ENCODE results near the gene FBXL2. TPM values are rescaled to one million over a fixed set of nuclear protein-coding genes. Genes with fewer than 3 reads are reported as not detected.

Gene FBXL2
- total and polyA plus RNA-seq, 2 of the 4 experiments (the other 2 are of a cell fraction), result 15.8 to 21.0 TPM

GRCh38 chr3:33246786-33247185 lies 30.5 kb upstream of the FBXL2 start:
- intact Hi-C loops (cut with micrococcal nuclease), result no loop called here
- Histone ChIP-seq H3K9me1 (ENCODE audit: insufficient read depth, low read length) (no peaks in the 10 kb centered on the region), H3K9me3 (ENCODE audit: control insufficient read depth, insufficient read depth, low read length) (peaks cover 2% of the 10 kb centered on the region; the same call in 1 of the 2 replicates), H2AK5ac (ENCODE audit: low read depth, low read length) (no peak overlapping the region), H3K4me3 (ENCODE audit: insufficient read depth, low read depth, low read length) (no peak overlapping the region), H3K56ac (ENCODE audit: extremely low read depth, insufficient read depth, low read length) (no peak overlapping the region), H3K23ac (ENCODE audit: low read depth, low read length) (no peak overlapping the region), H3K27ac (ENCODE audit: insufficient read depth, low read length) (no peak overlapping the region), H2AK9ac (replicated peaks; ENCODE audit: low read depth, low read length, poor library complexity) (no peak overlapping the region), H3K18ac (ENCODE audit: low read depth, low read length) (no peak overlapping the region), H2AFZ (replicated peaks; ENCODE audit: low read length, poor library complexity) (no peak overlapping the region), H4K5ac (ENCODE audit: low read depth, low read length) (no peak overlapping the region), H3K4ac (ENCODE audit: low read depth, low read length) (no peak overlapping the region), H4K20me1 (ENCODE audit: insufficient read depth, low read length) (no peaks in the 10 kb centered on the region), H2BK15ac (ENCODE audit: low read depth, low read length) (no peak overlapping the region), H3K4me2 (ENCODE audit: low read depth, low read length) (no peak overlapping the region), H4K91ac (ENCODE audit: insufficient read depth, low read depth, low read length) (no peak overlapping the region), H3K79me1 (ENCODE audit: low read depth in 1 of 2, low read length in 2 of 2) (no peaks in the 10 kb centered on the region), H3K36me3 (ENCODE audit: control insufficient read depth, insufficient read depth, low read length) (no peaks in the 10 kb centered on the region), H2BK120ac (ENCODE audit: low read depth, low read length) (no peak overlapping the region), H3K27me3 (ENCODE audit: control insufficient read depth, insufficient read depth, low read length) (peaks cover 7% of the 10 kb centered on the region), H3K4me1 (ENCODE audit: control insufficient read depth, insufficient read depth, low read length) (no peaks in the 10 kb centered on the region), H4K8ac (ENCODE audit: low read depth in 2 of 2, low read length in 2 of 2) (no peak overlapping the region), H2BK20ac (ENCODE audit: low read depth, low read length) (no peak overlapping the region), H3K14ac (replicated peaks; ENCODE audit: low read depth, low read length) (no peak overlapping the region), H2BK5ac (ENCODE audit: low read depth, low read length, poor library complexity, severe bottlenecking) (no peak overlapping the region), H3K9ac (ENCODE audit: low read depth, low read length) (no peak overlapping the region)
- no peak for ATAC-seq (ENCODE audit: low read depth)
- in situ Hi-C loops (cut with MboI; ENCODE audit: low sequenced_read_pairs), result no loop called here
- CTCF ChIA-PET, result no interaction called here
- no peak for DNase-seq
- no TSS peak for BruUV-seq (replicated peaks)
- TF ChIP-seq ELK1 (IDR thresholded peaks at IDR 0.05; ENCODE audit: borderline replicate concordance, low read depth, low read length) (no peak), MAFK (IDR thresholded peaks at IDR 0.05; ENCODE audit: low read depth, low read length) (no peak), MXI1 (IDR thresholded peaks at IDR 0.05; ENCODE audit: borderline replicate concordance, low read depth, low read length) (no peak), BHLHE40 (IDR thresholded peaks at IDR 0.05; ENCODE audit: low read depth, low read length) (no peak), USF2 (IDR thresholded peaks at IDR 0.05; ENCODE audit: low read depth, low read length) (no peak), RAD21 (IDR thresholded peaks at IDR 0.05; ENCODE audit: low read length) (no peak), FOS (IDR thresholded peaks at IDR 0.05; ENCODE audit: low read depth, low read length) (no peak), RFX5 (IDR thresholded peaks at IDR 0.05; ENCODE audit: low read depth, low read length) (no peak), CTCF (conservative IDR thresholded peaks at IDR 0.05; ENCODE audit: low read depth, low read length) (no peak), NFE2L2 (IDR thresholded peaks at IDR 0.05; ENCODE audit: low read depth, low read length) (no peak), RCOR1 (IDR thresholded peaks at IDR 0.05; ENCODE audit: insufficient replicate concordance, low read length) (no peak)
- dilution Hi-C loops (cut with HindIII; ENCODE audit: low sequenced_read_pairs, unreplicated experiment), result no loop called here
- POLR2A ChIA-PET (ENCODE audit: unreplicated experiment), result no interaction called here
